Bone marrow (tissue), 2 donors: ENCODE results near the gene NYAP2.

Experiments
- DNase-seq, 2 donors: peaks; one replicate each; lab custom pipeline; 2025; lab: John Stamatoyannopoulos, UW

NYAP2 gene

DNA sequence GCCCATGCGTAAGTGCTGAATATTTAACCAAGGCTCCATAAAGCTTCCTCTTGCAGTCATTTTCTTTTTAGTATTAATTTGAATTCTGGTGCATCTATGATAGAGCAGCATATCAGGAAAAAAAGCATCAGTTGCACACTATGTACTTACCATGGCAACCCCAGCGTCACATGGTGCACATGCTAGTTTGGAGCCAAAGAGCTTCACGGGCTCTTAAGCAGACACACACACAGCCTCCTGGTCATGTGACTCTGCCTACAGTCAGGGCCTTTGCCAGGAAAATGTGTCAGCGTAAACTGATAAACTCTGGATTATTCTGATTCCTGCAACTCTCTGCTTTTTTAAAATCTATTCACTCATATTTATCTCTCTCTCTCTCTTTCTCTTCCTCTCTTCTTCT lies 30.2 kb downstream of the NYAP2 start:
- no peak for DNase-seq

DNA sequence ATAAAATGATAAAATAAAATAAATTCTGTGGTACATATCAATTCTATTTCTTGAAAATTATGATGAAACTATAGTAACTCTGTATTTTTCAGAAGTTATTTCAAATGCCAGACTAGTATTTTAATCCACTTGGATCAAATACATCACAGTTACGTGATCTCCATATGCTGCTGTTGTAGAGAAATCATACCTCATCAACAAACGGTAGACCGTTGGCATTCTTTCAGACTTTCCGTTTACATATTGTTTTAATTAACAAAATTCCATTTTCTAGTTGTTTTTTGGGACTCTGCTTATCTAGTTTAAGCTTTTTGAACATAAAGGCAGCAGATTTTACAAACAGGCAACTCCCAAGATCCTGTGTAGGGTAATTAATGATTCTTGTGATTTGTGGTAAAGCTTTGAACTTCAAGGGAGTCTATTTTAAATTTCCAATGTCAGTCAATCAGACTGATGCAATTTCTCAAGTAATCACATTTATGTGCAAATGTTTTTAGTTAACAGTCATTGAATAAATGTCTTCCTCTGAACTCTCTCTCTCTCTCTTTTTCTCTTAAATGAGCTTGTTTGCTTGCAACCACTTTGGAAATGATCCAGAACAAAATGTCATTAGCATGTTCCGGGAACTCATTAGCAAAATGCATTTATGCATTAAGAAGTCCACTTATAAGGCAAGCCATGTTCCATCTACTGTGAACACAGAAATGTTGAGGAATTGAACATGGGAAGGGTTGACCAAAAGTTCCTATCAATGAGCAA lies 31.8 kb downstream of the NYAP2 start:
- no peak for DNase-seq

DNA sequence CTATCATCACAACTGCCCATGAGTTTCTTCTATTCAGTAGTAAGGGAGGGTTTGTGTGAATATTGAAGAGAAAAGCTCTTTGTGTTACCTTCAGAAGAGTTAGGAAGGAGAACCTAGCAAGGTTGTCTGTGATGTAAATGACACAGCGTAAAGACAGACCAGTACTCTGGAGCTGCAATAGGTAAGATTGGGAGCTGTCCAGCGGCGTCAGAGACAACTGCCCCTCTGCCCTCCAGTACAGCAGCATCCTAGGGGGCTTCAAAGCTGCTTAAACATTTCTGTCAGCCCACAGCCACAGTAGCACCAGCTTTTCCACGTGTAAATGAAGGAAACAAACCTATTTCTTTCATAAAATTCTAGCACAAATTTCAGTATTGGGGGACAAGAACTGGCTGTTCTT lies 34.5 kb downstream of the NYAP2 start:
- no peak for DNase-seq

DNA sequence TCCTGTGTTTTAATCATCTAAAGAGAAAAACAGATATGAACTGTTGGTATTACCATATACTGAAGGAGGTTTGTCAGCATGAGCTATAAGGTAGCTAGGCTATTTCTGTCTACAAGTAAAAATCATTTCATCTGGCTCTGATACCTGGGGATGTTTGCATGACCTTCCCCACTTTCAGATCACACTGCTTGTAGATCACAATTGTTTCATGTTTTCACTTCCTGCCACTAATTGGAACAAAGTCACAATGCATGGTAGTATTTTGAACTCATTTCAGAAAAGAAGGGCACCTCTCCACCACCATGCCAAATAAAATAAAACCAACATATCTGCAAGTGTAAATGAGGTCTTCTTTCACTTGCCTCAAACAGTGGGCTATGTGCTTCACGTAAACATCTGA lies 37.8 kb downstream of the NYAP2 start:
- DNase-seq = no peak

DNA sequence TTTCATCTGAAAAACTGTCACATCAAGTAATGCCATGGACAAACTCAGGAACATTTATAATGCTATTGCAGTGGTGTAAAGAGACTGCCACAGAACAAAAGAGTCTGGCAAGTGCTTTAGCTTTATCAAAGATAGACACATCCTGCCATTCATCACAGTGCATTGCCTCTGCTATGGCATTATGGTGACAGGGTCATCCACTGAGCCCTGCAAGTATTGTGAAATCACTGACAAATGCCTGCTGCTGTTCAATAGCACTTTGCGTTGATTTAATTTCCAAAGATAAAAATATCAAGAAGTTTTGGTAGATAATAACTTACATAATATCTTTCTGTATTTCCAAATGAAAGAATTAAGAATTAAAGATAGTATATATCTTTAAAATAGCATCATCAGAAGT lies 38.7 kb downstream of the NYAP2 start:
- no peak for DNase-seq

DNA sequence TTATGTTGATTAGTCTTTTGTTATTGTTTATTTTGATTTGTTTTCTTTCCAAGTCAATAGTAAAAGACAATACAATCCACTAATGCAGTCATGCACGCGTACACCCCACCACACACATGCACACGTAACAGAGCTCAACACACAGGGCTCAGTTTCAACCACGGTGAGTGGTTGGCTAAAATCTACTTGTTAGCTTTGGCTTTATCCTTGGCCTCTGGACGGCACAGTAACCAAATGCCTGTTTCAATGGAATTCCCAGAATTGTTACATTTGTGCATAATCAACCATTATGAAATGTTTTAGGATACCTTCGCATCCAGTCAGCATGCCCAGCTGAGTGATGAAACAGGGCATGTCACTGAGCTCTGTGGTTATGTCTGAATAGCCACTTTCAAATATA lies 53.2 kb downstream of the NYAP2 start:
- DNase-seq = no peak

DNA sequence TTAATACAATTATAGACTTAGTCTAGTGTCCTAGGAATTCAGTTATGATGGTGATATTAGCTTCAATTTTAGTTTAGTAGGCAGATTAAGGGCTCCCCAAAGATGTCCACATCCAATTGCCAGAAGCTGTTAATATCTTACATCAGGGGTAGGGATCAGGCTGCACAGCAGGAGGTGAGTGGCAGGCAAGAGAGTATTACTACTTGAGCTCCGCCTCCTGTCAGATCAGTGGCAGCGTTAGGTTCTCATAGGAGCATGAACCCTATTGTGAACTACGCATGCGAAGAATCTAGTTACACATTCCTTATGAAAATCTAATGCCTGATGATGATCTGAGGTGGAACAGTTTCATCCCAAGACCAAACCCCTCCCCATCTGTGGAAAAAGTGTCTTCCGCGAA lies 54.9 kb downstream of the NYAP2 start:
- DNase-seq = no peak

DNA sequence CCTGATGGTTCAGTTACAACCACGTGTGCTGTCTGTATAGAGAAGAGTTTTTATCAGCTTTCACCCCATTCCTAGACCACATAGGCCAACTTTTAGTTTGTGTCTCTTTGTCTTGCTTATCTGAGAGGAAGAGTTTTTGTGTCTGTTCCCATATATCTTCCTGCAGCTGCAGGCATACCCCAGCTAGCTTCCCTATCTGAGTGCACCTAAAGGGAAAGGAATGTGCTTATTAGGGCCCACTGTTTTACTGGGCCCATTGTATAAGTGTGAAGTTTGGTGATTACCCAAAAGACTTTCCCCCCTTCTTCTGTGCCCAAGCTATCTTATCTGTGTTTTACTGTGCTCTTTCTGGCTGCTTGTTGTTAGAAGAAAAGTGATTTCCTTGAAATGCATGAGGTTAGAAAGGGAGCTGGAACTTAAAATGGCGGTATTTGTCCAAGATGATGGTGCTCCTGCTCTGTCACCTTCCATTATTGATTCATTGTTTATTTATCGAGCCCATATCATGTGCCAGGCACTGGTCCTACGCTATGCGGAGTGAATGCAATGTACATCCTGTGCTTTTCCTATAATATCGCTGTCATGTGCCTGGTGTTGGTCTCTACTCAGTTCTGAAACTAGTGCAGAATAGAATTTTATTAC lies 57.2 kb downstream of the NYAP2 start:
- no peak for DNase-seq

DNA sequence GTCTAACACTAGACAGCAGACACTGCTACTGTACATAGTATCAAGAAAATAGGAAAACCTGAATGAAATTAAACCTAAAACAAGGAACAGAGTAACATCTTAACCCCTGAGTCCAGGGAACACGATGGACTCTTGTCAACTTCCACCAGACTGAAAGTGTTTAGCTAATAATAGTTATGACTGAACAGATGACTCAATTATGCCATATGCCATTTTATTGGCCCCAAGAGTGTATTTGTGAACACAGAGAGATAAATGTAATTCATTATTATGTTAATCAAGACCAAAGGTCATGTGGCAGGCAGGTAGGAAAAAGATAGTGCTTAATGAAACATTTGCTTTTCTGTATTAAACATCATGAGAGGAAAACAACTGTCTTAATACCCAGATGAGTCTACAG lies 58.0 kb downstream of the NYAP2 start:
- no peak for DNase-seq

DNA sequence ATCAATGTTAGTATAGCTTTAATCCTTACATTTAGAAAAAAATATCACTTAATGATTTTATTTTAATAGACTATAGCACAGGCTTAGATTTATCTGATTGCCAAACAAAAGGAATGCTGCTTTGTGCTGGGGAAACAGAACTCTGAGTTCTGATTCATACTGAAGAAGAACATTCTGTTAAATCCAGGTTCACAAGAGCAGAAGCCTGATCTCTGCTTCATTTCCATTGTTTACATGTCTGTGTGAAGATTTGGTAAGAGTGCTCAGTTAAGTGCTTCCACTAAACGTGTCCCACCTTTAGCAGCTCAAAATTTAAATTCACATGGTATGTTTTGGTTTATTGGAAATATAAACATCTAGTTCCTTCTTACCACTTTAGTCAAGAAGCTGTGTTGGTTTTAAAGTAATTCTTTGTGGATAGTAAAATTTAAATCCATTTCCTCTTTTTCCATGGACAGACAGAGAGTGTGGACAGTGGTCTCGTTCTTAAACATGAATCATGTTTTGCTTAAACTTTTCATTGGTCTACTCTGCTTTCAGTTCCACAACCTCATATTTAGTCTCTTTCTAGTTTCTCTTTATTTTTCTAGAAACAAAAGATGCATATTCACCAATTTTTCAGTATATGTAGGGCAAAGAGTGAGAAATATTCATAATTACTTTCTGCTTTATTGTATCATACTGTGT lies 59.1 kb downstream of the NYAP2 start:
- no peak for DNase-seq

DNA sequence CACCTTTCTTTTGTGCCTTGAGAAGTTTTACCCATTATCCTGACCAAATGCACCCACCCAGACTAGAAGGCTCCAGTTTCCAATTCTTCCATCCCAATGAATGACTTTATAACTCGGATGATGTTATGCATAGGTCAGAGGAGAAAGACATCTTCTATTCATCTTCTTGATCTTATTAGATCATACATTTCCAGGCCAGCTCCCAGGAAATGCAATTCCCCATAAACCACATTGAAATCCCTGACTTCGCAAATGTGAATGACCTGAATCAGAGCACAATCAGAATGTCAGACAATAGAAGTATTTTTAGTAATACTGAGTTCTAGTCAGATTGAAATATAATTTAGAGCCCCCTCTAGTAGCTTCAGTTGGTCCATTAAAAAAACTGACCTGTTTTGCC lies 62.9 kb downstream of the NYAP2 start:
- no peak for DNase-seq

DNA sequence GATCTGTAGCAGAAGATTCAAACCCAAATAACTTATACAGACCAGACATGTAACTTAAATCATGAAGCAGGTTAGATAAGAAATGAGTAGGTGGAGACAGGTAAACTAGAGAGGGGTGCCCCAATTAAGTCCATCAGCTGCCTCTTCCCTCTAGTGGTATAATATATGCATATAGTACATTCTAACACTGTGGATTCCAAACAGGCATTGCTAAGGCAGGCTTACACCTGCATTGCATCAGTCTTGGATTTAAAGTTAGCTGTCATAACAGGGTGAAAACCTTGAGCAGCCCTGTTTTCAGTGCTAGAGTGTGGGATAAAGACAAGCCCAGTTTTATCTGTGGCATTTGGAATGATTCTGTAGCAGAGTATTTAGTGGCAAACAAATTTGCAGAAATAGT lies 63.4 kb downstream of the NYAP2 start:
- no peak for DNase-seq

DNA sequence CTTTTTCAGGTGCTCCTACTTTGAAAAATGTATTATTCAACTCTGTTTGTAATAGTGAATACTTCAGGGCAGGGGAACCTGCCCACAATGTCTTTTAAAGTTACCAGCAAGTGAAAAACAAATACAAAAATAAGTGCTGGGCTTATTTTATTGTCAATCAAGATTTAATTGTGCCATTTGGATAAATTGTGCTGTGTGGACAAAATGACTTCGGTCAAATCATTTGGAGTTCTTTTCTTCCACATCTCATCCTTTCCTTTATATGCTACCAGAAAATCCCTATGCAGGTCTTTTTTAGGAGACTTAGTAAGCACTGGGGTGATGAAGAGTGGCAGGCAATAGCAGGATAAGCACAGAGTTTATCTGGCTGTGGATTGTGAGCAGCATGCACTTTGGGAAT lies 63.9 kb downstream of the NYAP2 start:
- no peak for DNase-seq

DNA sequence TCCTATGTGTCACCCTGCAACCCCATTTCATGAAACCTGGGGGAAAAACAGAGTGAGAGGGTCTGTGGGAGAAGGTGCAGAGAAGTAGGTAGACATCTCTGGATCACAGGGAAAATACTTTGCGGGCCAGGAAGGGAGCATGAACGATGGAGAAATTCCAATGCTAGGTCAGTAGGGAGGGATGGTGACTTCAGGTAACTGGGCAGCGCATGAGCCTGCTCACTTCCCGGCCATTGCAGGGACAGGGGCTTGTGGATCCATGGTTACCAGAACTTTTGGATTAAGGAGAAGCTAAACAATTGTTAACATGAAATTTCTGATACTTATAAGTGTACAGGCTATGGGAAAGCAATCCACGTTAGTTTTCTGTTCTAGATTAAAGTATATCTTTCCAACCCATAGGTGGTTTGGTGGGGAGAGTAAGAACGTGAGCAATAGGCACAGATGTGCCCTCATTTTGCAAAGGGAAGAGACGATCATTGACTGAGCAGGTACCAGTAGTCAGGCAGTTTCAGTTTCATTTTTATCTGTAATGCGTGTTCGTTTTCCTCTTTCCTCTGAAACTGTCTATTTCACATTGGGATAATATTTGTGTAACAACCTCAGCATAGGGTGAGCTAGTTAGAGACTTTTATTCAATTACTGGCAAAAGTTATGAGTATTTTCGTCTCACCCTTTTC lies 65.0 kb downstream of the NYAP2 start:
- peak in 1 of 2 donors; percentile 11 for DNase-seq

DNA sequence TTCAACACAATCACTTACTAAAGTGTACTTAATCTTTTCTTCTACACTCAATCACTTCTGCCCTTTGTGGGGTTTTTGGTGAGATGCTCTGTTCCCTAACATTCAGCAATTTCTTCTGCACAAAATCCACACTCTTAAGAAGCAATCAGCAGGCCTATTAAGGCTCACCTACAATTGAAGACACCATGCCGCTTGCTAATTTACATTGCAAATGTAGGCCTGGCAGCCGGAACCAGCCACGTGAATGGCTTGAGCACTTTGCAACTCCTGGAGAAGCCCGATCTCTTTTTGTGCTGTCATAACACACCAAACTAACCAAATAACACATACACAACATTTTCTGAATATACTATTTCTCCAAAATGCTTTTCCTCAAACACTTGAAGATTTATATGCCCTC lies 66.3 kb downstream of the NYAP2 start:
- no peak for DNase-seq

DNA sequence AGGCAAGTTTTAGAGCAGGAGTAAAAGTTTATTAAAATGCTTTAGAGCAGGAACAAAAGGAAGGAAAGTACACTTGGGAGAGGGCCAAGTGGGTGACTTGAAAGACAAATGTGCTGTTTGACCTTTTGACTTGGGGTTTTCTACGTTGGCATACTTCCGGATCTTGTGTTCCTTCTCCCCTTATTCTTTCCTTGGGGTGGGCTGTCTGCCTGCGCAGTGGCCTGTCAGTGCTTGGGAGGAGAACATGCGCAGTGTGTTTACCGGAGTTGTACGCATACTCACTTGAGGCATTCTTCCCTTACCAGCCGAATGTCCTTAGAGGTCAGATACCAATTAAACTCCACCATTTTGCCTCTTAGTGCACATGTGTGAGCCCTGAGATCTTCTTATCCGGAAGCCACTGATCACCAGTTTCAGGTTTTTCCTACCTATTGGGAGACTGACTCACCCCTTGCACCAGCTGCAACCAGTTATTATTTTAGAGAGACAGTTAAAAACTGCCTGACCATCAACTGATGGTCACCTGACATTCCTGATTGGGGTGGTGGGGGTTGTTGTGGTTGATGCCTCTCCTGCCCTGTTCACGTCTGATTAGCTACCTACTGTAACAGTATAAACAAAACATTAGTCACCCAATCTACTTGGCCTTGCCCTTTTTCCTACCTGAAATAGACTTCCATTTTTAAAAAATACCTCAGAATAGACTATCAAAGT lies 67.5 kb downstream of the NYAP2 start:
- DNase-seq = no peak

DNA sequence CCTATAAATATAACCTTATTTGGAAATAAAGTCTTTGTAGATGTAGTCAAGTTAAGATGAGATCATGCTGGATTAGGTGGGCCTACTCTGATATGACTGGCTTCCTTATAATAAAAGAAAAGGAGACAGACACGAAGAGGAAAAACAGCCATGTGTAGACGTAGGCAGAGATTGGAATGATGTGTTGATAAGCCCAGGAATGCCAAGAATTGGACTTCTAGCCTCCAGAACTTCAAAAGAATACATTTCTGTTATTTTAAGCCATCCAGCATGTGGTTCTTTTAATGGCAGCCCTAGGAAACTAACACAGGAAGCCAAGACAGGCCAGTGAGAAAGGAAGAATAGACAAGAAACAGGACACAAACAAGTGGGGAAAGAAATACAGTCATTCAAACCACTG lies 68.6 kb downstream of the NYAP2 start:
- no peak for DNase-seq

DNA sequence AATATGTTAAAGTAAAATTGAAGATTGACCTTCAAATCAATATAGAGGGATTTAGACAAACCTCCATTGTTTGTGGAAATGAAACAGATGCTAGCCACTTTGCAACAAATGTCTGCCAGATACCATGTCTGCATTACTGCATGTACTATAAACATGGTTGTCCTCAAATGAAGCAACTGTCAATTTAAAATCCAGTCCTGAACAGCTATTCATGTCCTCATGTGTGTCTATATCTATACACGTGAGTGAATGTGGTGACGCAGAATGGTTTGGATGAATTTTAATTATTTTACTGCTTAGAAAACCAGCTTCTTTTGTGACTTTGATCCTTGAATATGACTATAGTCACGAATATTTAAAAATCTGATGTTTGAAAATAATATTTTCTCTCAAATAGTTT lies 71.5 kb downstream of the NYAP2 start:
- DNase-seq = no peak

DNA sequence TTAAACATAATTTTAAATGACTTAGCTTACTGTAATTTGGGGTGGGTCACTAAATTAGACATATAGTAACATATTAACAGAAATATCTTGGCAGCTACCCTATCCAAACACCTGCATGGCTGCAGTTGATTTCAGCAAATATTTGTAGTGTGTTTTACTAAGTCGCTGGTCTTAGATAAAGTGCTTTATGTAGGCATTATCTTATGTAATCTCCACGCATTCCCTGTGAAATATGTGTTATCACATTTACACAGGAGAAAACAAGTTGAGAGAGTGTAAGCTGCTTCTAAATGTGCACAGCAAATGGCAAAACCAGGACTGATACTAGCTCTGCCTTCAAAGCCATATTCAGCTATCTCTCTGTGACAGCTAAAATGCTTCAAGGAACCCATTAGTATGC lies 72.0 kb downstream of the NYAP2 start:
- DNase-seq = no peak

DNA sequence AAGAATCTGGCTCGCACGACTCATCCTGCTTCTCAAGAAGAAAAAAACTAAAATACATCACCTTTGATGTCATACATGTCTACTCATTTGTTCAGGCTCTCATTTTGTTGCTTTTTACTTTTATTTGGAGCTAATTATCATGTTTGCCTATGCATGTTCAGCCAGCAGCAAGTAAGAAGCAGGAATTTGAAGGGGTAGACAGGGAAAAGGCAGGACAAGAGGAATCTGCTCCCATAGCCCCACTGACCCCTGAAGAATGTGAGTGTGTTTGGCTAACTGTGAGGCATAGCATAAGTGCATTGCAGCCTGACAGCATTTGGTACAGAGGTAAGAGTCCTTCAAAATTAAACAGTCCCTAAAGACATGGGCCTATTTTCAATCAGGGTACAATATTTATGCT lies 72.7 kb downstream of the NYAP2 start:
- no peak for DNase-seq

DNA sequence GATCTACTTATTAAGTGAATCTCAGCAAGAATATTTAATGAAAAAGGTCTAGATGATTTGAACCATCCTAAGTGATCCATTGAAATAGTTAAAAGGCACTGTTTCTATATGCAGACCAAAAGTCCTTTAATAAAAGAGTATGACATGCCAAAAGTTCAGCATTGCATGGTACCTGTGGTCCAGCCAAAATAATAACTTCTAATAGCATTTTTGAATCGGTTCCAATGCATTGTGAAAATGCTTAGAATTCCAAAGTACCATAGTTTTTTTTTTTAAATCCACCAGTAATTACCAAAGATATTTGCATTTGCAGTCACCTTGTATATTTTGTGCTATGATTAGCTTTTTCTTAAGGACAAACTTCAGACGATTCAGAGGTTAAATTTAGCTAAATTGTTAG lies 79.9 kb downstream of the NYAP2 start:
- no peak for DNase-seq

DNA sequence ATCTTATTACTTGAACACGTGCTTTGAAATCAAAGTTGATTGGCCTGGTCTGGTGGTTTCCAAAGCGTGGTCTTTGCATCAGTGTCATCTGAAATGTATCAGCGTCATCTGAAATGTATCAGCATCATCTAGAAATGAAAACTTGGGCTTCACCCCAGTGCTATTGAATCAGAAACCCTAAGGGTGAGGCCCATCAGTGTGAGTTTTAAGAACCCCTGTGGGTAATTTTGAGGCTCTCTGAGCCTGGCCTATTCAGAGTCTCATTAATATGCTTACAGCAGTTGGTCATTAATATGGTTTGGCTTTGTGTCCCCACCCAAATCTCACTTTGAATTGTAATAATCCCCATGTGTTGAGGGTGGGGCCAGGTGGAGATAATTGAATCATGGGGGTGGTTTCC lies 85.2 kb downstream of the NYAP2 start:
- no peak for DNase-seq
